Mesenteric fat pad (tissue), 1 donor: Measurements from ENCODE around the gene CSF1R. TPM values are rescaled to one million over a fixed set of nuclear protein-coding genes. Genes with fewer than 3 reads are reported as not detected.
A peak's percentile ranks its signal among the peaks of the same experiment; 100 is the strongest.

Experiments
- DNase-seq: peaks from one replicate; pipeline ENCODE4 v3.0.0-alpha.2; 2020; ENCODE audit warnings: low spot score
- total RNA-seq: library from RNA; stranded (reverse); fragmentation: NEBNext Ultra II Directional; extraction: Animal tissue kit (Norgen Biotek cat#: 25700); gene quantifications from one replicate; pipeline ENCODE4 v1.2.1, GENCODE V29; 2021
- donor health status: DM: yes; HTN: yes; CAD: no.

Gene CSF1R
- total RNA-seq, 1 donor from 2014 or later: 58.6 TPM

DNA sequence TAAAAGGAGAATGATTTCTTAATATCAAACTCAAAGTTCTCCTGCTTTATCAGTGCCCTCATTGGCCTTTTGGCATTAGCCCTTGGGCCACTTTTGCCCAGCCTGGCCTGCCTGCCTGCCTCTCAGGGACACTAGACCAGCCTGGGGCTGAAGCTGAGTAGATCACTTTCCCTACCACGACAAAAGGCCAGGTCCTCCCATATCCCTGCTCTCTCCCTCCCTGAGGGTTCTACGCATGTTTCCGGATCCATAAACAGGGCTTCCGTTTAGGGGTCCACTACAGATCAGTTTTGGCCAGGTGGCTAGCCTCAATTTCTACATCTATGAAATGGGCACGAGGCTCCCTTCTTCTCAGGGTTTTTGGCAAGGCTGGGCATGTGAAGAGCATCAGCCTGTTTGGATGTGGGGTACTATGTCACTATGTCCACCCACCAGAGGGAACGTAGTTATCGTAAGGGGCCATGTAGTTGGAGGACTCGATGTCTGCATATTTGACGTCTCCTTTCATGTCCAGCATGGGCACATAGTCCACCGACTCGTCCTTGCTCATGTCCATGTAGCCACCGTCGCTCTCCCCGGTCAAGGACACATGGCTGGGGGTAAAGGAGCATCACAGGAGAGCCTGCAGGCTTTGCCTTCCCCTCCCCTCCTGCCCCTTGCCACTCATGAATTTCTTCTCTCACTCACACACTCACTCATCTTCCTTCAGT lies 35.2 kb upstream of the CSF1R start:
- DNase-seq: peak; percentile 83

DNA sequence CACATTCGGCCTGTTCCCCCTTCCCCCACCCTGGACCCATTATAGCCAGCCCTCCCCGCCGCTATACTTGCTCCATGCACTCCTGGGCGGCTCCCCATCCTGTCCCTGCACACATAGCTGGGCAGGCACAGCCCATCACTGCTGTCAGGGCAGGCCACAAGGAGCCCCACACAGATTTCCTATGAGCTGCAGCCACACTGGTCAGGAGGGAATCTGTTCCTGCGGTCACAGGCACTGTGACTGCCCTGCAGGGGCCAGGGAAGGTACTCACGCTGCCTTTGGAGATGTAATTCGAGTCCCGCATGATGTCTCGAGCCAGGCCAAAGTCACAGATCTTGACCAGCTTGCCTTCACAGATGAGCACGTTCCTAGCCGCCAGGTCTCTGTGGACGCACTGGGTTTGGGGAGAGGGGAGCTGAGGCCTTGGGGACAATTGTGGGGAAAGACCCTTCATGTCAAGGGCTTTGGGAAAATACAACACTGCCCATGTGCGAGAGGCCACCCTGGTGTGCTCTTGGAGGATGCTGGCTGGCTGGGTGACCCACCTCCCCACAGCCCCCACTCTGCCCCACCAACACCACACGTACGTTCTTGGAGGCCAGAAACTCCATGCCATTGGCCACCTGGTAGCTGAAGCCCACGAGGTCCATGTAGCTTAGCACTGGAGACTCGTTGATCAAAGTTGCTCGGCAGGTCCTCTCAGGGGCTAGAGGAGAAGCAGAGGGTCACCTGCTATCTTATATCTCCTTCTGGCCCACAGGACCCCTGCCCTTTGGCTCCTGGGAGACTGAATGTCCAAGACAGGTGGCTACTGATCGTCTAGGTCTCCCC lies 34.5 kb upstream of the CSF1R start:
- peak; percentile 78 for DNase-seq

DNA sequence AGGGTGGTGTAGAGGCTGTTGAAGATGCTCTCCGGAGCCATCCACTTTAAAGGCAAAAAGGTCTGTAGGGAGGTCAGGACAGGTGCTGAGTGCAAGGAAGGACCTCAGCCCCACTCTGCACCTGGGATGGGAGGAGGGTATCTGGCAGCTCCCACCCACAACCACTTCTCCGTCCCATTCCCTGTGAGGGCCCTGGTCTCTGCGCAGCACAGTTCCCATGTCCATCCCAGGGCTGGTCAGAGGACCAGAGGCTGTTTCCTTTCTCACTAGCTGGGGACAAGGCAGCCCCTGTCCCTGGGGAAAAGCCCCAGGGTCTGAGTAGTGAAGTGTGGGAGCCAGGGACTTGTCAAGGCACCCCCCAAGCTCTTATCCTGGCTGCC lies 33.7 kb upstream of the CSF1R start:
- peak; percentile 73 for DNase-seq

GRCh38 chr5:150119421-150120061 lies 33.2 kb upstream of the CSF1R start:
- DNase-seq: peak; percentile 73

- peak; percentile 69 for DNase-seq
Measured at GRCh38 chr5:150118561-150119229, 32.3 kb upstream of the CSF1R start.

- DNase-seq: peak; percentile 59
Measured at GRCh38 chr5:150117945-150118560, 31.7 kb upstream of the CSF1R start.

- DNase-seq: peak; percentile 67
Measured at GRCh38 chr5:150116667-150117400, 30.5 kb upstream of the CSF1R start.

- peak; percentile 69 for DNase-seq
Measured at GRCh38 chr5:150114773-150115408, 28.5 kb upstream of the CSF1R start.

GRCh38 chr5:150114102-150114641 lies 27.8 kb upstream of the CSF1R start:
- DNase-seq: no peak

GRCh38 chr5:150113047-150113744 lies 26.8 kb upstream of the CSF1R start:
- no peak for DNase-seq

DNA sequence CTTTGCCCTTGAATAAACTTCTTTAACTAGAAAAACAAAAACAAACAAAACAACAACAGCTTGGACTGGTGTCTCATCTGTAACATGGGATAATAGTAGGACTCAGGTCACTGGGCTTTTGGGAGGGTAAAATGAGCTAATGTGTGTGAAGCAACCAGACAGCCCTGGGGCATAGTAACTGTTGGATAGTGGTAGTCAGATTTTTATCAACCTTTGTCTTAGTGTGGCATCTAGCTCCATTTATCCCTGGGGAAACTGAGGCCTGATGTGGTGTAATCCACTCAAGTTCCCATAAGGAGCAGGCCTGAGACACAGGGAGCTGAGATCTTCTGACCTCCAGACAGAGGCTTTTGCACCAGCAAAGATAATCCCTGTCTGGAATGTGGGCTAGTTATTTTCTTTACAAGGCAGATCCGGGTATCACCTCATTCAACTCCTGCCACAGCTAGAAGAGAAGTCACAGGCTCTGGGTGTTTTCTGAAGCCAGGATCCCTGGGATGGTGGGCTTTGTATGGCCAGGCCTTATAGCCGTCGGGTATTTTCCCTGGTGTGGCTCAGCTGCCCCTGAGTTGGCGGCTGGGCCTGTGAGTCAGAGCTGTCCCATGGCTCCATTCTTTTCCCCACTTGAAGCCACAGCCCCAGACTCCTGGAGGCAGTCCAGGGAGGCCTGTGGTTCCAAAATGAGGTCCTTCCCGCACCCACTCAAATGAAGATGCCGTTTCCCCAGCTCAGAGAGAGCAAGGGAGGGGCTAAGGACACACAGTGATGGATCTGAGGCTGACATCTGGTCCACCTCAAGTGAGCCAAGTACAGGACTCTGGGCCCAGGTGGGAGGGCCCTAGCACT lies 26.1 kb upstream of the CSF1R start:
- DNase-seq: no peak

DNA sequence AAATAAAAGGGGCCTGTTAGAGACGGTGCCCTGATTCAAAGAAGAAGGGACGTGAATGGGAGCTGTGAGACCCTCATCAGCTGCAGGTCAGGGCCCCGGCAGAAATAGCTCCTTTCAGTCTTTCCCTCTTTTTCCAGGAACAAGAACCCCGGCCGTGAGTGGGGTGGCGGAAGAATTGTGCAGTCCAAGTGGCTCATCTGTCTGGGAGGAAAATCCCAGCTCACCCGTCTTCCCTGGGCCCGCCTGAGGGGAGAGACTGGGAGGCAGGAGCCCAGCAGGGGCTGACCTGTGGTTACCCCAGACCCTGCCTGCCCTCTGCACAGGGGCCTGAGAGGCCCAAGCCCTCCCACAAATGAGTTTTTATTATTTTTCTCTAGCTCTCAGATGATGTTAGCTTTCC lies 24.8 kb upstream of the CSF1R start:
- no peak for DNase-seq

DNA sequence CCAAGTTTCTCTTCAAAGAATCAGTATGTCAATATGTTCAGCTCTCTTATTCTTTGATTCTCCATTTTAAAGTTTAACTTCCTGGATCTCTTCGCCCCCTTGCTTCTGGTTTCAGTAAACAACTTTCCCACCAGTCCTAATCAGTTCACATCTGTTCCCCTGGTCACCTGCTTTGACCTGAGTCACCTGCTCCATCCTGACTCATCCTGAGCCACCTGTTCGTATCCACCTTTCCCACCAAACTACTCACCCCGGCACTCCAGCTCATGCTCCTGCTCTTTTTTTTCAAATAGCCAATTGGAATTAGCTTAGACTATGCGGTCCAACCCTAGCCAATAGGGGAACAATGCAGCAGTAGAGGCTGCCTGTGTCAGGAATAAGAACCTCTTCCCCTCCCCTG lies 23.6 kb upstream of the CSF1R start:
- DNase-seq: no peak

- peak; percentile 65 for DNase-seq
Measured at GRCh38 chr5:150108711-150109514, 22.6 kb upstream of the CSF1R start.

- no peak for DNase-seq
Measured at GRCh38 chr5:150107909-150108447, 21.6 kb upstream of the CSF1R start.

- no peak for DNase-seq
Measured at GRCh38 chr5:150106674-150107426, 20.5 kb upstream of the CSF1R start.
